Activated T-helper 2 cell treated with anti-CD3 and anti-CD28 coated beads, Interferon-gamma antibody, Interleukin-2, Interleukin-4, amounts not matched to agents 10 μg/mL and 5 μg/mL and 100 μg/mL, durations not matched to agents 14 hours and 24 hours and 36 hours (primary cell): ENCODE data around the gene ZNF211. TPM values are rescaled to one million over a fixed set of nuclear protein-coding genes. Genes with fewer than 3 reads are reported as not detected.

Experiments
- total RNA-seq: library from RNA; stranded (reverse); gene quantifications from 2 replicates; pipeline ENCODE4 v1.2.3, GENCODE V29; 2022

ZNF211 gene
- total RNA-seq, 1 donor from 2014 or later, result 10.6 TPM

Other genes with a start within 250 kb of the ZNF211 start
- gene ZNF548, start 243.3 kb upstream of the ZNF211 start, total RNA-seq, result 10.5 and 12.5 TPM in 2 replicates
- gene ZNF17, start 222.0 kb upstream of the ZNF211 start, total RNA-seq, result 7.7 and 9.3 TPM in 2 replicates
- 21.0 and 21.5 TPM in 2 replicates for gene ZNF749, start 197.8 kb upstream of the ZNF211 start, total RNA-seq
- 0.09 TPM in 1 of 2 replicates, not detected in the other for gene VN1R1, start 176.0 kb upstream of the ZNF211 start, total RNA-seq
- gene ZNF772, start 155.6 kb upstream of the ZNF211 start, total RNA-seq, result 2.0 and 2.3 TPM in 2 replicates
- gene ZNF419, start 145.4 kb upstream of the ZNF211 start, total RNA-seq, result 4.8 and 5.1 TPM in 2 replicates
- gene ZNF773, start 133.2 kb upstream of the ZNF211 start, total RNA-seq, result 4.5 and 6.0 TPM in 2 replicates
- 3.5 and 4.1 TPM in 2 replicates for gene ZNF549, start 105.8 kb upstream of the ZNF211 start, total RNA-seq
- 6.9 and 7.7 TPM in 2 replicates for gene ZNF550, start 73.3 kb upstream of the ZNF211 start, total RNA-seq
- gene ZNF416, start 54.3 kb upstream of the ZNF211 start, total RNA-seq, result 2.9 and 3.5 TPM in 2 replicates
- gene ZIK1, start 49.0 kb upstream of the ZNF211 start, total RNA-seq, result 2.4 and 2.8 TPM in 2 replicates
- gene ZNF530, start 33.3 kb upstream of the ZNF211 start, total RNA-seq, result 4.1 and 5.2 TPM in 2 replicates
- 7.9 and 8.5 TPM in 2 replicates for gene ZNF134, start 18.9 kb upstream of the ZNF211 start, total RNA-seq
- gene ZSCAN4, start 35.8 kb downstream of the ZNF211 start, total RNA-seq, result not detected in 2 replicates
- 9.7 and 10.6 TPM in 2 replicates for gene ZNF551, start 48.8 kb downstream of the ZNF211 start, total RNA-seq
- 3.9 and 4.0 TPM in 2 replicates for gene ZNF154, start 76.0 kb downstream of the ZNF211 start, total RNA-seq
- 5.3 and 6.0 TPM in 2 replicates for gene ZNF671, start 94.5 kb downstream of the ZNF211 start, total RNA-seq
- gene ZNF776, start 113.6 kb downstream of the ZNF211 start, total RNA-seq, result 7.4 and 8.8 TPM in 2 replicates
- gene ZNF586, start 136.5 kb downstream of the ZNF211 start, total RNA-seq, result 11.4 and 13.4 TPM in 2 replicates
- 7.2 and 8.5 TPM in 2 replicates for gene ZNF552, start 181.7 kb downstream of the ZNF211 start, total RNA-seq
- 20.8 and 21.3 TPM in 2 replicates for gene ZNF587B, start 197.1 kb downstream of the ZNF211 start, total RNA-seq
- 29.7 and 32.1 TPM in 2 replicates for gene ZNF587, start 216.7 kb downstream of the ZNF211 start, total RNA-seq